ENCODE results near the gene ACVR1. TPM values are rescaled to one million over a fixed set of nuclear protein-coding genes. Genes with fewer than 3 reads are reported as not detected.

The ACVR1 gene
- total RNA-seq, 1 experiment from 2014 or later = 71.3 TPM

GRCh38 chr2:157825885-157826284 is 50.2 kb downstream of the ACVR1 start:
- CTCF ChIA-PET = interaction anchor here (0.5 to 1.0 kb wide), 2 partner anchors 41 to 181 kb away, joined by 3 to 4 read pairs; no protein-coding TSS in a partner anchor
- Mint-ChIP-seq H3K27ac (ENCODE audit: unreplicated experiment) (peak overlapping the region; percentile 91), H3K9me3 (ENCODE audit: low read depth, unreplicated experiment) (no peaks in the 10 kb centered on the region), H3K4me1 (ENCODE audit: low read depth, unreplicated experiment) (peaks cover 32% of the 10 kb centered on the region), H3K36me3 (ENCODE audit: insufficient read depth, unreplicated experiment) (peaks cover 33% of the 10 kb centered on the region), H3K27me3 (ENCODE audit: unreplicated experiment) (no peaks in the 10 kb centered on the region), H3K4me3 (ENCODE audit: low read depth, unreplicated experiment) (peak overlapping the region; percentile 32)
- DNase-seq = peak; percentile 57
- no peak for TF ChIP-seq CTCF (IDR thresholded peaks at IDR 0.05; ENCODE audit: unreplicated experiment)
- intact Hi-C loops (cut with micrococcal nuclease; ENCODE audit: unreplicated experiment) = loop anchor here (2.0 kb wide), 1 partner anchor 15 kb away; no protein-coding TSS in a partner anchor
- BruUV-seq (replicated peaks) = no TSS peak

GRCh38 chr2:157822993-157823392 is 53.1 kb downstream of the ACVR1 start:
- H3K4me3 Mint-ChIP-seq (ENCODE audit: low read depth, unreplicated experiment) = no peak overlapping the region
- H3K36me3 Mint-ChIP-seq (ENCODE audit: insufficient read depth, unreplicated experiment) = peaks cover 36% of the 10 kb centered on the region

GRCh38 chr2:157822533-157822932 is 53.6 kb downstream of the ACVR1 start:
- no peak for DNase-seq
- peaks cover 27% of the 10 kb centered on the region for H3K4me1 Mint-ChIP-seq (ENCODE audit: low read depth, unreplicated experiment)
- no peak for TF ChIP-seq CTCF (IDR thresholded peaks at IDR 0.05; ENCODE audit: unreplicated experiment)
- no TSS peak for BruUV-seq (replicated peaks)
- no peaks in the 10 kb centered on the region for H3K27me3 Mint-ChIP-seq (ENCODE audit: unreplicated experiment)
- H3K36me3 Mint-ChIP-seq (ENCODE audit: insufficient read depth, unreplicated experiment) = peaks cover 40% of the 10 kb centered on the region
- intact Hi-C loops (cut with micrococcal nuclease; ENCODE audit: unreplicated experiment) = no loop called here
- CTCF ChIA-PET = no interaction called here
- no peak overlapping the region for H3K4me3 Mint-ChIP-seq (ENCODE audit: low read depth, unreplicated experiment)
- H3K27ac Mint-ChIP-seq (ENCODE audit: unreplicated experiment) = peak overlapping the region; percentile 44
- no peaks in the 10 kb centered on the region for H3K9me3 Mint-ChIP-seq (ENCODE audit: low read depth, unreplicated experiment)

More at GRCh38 chr2:157822993-157823392, 53.1 kb downstream of the ACVR1 start:
- no peak for DNase-seq
- Mint-ChIP-seq H3K9me3 (ENCODE audit: low read depth, unreplicated experiment) (no peaks in the 10 kb centered on the region), H3K27ac (ENCODE audit: unreplicated experiment) (no peak overlapping the region), H3K4me1 (ENCODE audit: low read depth, unreplicated experiment) (peaks cover 27% of the 10 kb centered on the region), H3K27me3 (ENCODE audit: unreplicated experiment) (no peaks in the 10 kb centered on the region)
- no peak for TF ChIP-seq CTCF (IDR thresholded peaks at IDR 0.05; ENCODE audit: unreplicated experiment)
- CTCF ChIA-PET = no interaction called here
- no TSS peak for BruUV-seq (replicated peaks)
- intact Hi-C loops (cut with micrococcal nuclease; ENCODE audit: unreplicated experiment) = no loop called here

GRCh38 chr2:157821519-157822131 is 54.5 kb downstream of the ACVR1 start:
- DNase-seq = no peak
- no peaks in the 10 kb centered on the region for H3K27me3 Mint-ChIP-seq (ENCODE audit: unreplicated experiment)
- no TSS peak for BruUV-seq (replicated peaks)
- H3K4me1 Mint-ChIP-seq (ENCODE audit: low read depth, unreplicated experiment) = peaks cover 24% of the 10 kb centered on the region
- H3K27ac Mint-ChIP-seq (ENCODE audit: unreplicated experiment) = peak overlapping the region; percentile 44
- CTCF ChIA-PET = no interaction called here
- no peaks in the 10 kb centered on the region for H3K9me3 Mint-ChIP-seq (ENCODE audit: low read depth, unreplicated experiment)
- H3K4me3 Mint-ChIP-seq (ENCODE audit: low read depth, unreplicated experiment) = no peak overlapping the region
- intact Hi-C loops (cut with micrococcal nuclease; ENCODE audit: unreplicated experiment) = no loop called here
- peaks cover 49% of the 10 kb centered on the region for H3K36me3 Mint-ChIP-seq (ENCODE audit: insufficient read depth, unreplicated experiment)
- TF ChIP-seq CTCF (IDR thresholded peaks at IDR 0.05; ENCODE audit: unreplicated experiment) = no peak

Data from Calu3 (cell line).